T-helper 1 cell (primary cell): Measurements from ENCODE around the gene CNPY1.
A peak's percentile ranks its signal among the peaks of the same experiment; 100 is the strongest.

Experiments used
- DNase-seq, 5 donors: peaks; one replicate each; pipeline ENCODE4 v3.0.0-alpha.2; 2012 to 2020

Gene CNPY1

DNA sequence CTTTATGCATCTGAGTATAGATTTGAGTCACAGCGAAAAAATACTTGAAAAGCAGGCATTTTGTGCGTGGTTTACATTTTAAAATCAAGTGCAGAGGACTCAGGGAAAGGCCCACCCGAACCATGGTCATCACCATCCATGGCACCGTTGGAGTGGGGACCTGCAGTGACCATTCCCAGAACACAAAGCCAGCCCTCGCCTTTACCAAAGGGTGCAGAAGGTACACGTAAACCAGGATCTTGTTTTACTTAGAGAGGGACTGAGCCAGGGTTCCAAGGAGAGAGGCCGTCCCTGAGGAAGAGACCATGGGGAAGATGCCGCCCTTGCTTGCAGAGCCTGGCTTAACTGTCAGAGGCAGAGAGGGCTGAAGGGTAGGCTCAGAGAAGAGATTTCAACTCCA is 12.0 kb upstream of the CNPY1 start:
- DNase-seq, result no peak

DNA sequence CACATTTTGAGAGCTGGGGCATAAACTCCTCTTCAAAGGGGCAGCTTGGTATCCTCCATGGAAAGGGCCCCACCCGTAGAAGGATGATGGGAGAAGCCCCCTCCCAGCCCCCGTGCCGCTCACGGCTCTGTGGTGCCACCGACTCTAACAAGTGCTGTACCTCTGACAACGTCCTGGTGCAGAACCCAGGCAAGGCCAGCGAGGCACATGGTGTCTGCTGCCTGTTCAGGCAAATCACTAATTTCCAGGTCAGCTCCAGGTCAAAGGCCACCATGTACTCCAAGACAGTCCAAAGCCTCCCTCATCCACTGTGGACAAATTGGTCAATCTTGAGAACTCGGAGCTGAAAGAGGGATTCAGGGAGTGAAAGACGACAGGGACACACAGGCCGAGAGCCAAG is 11.4 kb upstream of the CNPY1 start:
- DNase-seq, result no peak

DNA sequence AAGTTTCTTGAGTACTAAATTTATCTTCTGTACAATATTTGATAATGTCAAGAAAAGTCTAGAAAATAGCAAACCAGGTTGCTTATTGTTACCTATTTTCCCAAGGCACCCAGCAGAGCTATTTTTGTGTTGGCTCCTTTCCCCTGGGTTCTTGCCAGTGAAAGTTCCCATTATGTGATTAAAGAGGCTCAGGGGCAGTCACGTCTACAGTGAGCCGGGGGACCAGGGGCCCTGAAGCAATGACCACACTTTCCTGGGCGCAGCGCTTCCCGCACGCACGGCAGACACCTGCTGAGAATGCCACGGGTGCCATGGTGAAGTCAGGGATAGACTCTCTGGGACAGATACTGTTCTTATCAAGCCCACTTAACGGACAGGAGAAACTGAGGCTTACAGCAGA is 10.4 kb upstream of the CNPY1 start:
- no peak for DNase-seq

DNA sequence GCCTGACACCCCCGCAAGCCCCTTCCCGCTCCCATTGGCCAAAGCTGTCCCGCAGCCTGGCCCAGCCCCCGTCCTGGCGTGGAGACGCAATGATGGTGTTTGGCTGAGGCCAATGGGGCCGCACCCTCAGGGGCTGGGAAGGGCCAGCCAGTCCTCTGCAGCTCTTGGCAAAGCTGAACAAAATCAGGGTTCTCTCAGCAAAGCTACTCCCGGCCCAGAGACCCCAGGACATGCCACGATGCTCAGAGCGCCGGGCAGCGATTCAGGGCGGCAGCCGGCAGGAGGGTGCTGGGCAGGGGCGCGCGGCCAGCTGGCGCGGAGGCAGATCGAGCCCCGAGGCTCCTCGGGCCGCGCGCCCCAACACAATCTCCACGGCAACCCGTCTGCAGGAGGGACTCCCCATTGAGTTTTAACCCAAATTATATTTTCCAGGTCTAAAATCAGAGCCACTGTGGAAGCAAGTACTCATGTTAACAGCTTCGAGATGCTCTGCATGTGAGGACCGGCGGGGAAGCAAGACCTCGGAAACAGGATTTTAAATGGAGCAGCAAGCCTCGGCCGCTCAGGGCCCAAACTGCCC is 8.8 kb upstream of the CNPY1 start:
- no peak for DNase-seq

DNA sequence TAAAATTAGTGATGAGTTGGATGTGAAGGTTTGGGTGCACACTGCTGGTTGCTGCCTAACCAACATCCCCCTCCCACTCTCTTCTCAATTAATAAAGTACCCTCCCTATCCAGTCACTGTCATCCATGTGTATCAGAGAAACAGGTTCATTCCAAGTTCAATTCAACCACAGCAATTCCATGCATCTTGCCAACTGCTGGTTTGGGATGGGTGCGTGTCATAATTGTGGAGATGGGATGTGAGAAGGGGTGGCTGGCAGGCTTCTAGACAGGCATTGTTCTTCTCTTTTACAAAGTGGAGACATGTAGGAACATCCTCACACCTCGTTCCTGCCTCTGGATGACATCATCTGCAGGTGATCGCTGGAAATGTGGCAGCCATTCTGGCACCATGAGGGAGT is 7.5 kb upstream of the CNPY1 start:
- no peak for DNase-seq

DNA sequence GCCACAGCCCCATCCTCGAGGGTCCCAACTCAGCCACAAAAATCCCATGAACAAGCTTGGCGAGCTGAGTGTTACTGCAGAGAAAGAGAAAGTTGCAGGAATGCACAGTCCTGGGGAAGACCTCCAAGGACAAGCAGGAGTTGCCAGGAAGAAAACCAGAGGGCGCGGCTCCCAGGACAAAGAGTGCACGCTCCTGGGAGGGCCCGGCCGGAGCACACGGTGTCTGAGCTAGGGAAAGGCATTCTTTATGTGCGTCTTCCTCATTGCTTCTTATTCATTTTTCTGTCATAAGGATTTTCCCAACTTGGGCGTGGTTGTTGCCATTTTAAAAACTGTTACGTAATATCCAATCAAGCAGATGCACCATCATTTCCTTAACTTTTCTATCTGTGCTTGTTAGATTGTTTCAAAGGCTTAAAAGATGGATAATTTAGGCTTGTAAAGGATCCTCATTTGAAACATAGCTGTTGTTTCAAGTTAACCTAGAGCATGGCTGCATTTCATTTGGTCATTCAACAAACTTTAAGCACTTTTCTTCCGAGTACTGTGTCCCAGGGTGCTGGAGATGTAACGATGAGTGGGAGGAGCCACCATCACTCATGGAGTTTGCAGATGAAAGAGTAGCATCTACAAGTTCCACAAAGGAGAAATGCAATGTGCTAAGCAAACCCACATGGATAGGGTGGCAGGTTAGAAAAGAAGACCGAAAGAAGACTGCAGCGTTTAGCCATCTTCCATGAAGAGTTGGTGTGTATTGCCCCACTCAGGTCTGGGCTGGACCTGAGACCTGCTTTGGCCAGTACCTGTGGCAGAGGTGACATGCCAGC is 5.6 kb upstream of the CNPY1 start:
- DNase-seq, result no peak

DNA sequence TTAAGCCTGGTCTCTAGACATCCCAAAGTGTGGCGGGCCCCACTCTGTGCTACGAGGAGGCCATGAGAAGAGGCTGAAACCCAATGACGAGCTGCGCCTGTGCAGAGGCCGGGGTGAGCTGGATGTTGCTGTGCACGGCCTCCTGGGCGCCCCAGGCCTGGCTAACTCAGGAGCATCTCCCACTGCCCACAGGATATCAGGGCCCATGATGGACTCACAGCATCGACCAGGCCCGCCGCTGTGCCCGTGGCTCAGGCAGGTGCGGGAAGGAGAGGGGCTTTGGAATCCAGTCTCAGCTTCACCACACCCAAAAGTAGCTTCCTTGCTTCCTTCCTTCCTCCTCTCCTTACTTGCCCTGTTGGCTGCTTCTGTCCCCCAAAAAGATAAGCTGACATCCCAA is 4.6 kb upstream of the CNPY1 start:
- DNase-seq, result no peak

DNA sequence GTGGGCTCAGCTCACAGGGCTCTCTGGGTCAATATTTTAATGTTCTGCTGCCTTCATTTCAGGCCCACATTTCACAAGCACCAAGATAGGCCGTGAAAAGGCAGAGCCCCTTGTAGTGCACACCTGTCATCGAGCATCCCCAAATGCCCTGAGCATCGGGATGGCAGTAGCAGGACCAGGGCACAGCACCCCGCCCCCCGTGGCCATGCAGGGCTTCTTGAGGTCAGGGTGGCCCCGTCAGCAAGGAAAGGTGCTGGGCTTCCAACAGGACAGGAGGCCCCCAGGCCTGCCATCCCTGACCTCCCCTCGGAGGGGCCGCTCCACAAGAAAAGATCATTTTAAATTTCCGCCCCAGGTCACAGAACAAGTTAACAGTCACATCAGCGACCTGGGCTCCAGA is 2.9 kb upstream of the CNPY1 start:
- DNase-seq, result no peak

DNA sequence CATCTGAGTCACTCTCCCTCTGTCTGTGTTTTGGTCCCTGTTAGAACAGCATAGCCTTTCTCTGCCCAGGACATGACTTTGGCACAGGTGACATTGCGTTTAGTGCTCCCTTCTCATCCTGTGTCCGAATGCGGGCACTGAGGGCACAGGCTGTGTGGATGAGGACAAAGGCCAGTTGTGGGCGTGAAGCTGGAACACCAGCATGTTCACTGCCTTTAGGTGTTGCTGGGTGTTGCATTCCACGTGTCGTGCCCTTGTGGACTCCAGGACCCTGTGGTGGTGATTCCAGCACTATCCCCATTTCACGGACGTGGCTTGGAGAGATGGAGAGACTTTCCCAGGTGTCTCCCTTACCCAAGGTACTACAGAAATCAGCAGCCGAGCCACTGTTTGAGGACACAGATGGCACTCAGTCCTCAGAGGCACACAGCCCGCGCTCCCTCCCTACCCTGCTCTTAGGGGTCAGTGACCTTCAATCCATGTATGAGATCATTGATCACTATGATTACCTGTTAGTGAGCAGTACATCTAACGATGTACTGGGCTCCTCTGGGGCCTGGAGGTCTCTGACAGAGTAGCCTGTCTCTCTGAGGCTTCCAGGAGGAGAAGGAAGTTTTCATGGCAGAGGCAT is 917 bp upstream of the CNPY1 start:
- DNase-seq, result no peak

DNA sequence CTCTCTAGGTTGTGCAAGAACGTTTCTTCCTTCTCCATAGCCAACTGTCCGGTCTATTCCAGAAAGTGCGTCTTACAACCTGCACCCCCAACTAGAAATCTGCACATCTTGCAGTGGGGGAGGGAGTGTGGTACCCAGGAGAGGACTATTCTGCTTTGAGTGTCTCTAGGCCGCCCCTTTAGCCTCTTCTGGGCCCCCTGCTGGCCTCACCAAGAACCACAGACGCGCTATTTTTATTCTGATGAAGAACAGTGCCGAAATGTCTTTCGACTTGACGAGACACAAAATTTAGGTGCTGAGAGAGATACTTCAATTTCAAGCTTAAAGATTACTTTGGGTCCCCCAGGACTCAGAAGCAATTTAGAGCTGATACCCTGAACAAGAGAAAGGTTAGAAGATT is 1.0 kb downstream of the CNPY1 start:
- no peak for DNase-seq

DNA sequence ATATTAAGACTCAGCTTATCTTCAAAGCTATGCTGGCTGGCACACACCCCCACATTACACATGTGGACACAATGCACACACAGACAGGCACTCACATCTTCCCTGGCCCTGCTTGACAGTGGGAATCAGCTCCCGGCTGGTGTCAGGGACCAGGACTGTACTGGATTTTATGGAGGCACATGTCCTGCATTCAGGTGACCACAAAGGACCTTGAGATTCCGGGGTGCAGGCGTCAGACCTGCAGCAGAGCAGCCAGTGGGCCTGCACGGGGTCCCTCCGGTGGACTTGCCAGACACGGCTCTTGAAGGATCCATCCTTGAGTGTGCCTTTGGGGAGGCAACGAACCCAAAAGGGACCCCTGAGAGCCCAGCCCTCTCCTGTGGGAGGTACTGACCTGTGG is 1.9 kb downstream of the CNPY1 start:
- DNase-seq, result no peak

DNA sequence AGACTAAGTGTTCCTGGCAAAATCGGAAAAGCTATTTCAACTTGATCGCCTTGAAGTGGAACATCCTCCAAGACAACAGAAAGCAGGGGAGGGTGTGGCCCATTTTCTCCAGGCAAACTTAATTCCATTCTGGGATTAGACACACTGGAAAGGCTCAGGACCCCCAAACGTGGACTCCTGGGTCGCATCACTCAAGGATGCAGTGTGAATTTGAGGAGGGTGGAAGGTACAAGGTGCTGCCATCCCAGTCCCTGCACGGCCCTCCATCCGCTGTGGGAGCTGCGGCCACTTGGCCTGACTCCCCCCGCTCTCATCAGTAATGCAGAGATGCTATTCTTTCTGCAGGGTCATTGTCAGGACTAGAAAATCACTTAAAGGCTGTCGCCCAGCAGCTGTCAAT is 2.4 kb downstream of the CNPY1 start:
- DNase-seq, result no peak

DNA sequence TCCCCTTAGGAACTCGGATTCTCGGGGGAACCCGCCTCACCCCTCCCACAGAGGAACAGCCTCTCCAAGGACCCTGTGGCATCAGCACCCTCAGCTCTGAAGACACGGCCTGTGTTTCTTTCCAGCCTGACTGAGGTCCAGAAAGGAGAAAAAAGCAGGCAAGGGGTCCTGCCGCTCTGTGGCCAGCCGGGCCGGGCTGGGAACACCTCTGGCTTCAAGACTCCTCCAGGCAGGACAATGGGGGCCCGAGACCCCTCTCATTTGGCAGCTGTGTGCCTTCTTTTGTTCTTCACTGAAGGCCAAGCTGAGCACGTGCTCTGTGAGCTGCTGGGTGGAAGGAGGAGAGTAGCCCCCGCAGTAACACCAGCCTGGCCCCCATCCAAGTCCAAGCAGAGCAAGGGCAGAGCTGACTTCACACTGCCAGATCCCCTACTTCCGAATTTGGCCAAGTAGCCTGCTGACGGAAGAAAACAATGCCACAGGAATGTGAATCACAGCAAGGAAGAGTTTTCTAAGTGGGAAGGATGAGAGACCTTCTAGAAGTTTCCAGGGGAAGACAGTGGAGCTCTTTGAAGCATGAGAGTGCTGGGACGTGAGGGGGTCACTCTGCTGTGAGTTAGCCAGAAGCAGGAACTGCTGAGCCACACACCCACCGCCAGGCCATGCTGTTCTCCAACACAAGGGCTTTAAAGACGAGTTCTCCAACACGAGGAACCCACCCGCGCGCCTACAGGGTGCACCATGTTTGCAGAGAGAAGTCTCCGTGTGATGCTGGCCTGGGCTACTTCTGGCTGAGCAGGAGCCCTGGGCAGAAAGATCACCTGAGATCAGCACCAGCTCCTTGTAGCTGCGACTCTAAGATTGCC is 3.1 kb downstream of the CNPY1 start:
- no peak for DNase-seq

DNA sequence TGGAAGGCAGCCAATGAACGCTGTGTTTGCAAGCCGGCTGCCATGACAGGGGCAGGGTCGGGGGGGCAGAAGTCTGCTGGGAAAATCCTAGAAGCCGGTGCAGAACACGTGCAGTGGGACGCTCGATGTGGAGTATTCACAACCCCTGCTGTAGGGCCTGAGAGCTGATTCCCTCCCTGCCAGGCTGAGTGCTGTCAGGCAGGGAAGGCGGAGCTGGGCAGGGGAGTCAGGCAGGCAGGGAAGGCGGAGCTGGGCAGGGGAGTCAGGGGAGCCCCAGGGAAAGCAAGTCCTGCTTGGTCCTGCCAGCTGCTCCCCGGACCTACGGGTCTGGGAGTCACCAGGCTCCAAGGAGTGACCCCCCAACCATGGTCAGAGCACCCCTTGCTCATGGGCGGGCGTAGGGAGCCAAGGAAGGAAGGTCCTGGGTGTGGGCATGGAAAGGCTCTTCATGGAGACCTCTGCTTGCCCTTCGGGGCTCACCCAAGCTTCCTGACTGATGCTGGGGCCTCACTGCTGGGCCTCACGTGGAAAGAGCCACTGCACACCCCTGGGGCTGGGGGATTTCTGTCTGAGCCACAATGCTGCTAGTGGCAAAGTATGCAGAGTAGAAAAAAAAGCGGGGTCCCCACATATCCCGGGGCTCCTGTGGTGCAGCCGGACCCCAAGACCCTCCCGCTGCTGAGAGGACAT is 4.2 kb downstream of the CNPY1 start:
- no peak for DNase-seq

DNA sequence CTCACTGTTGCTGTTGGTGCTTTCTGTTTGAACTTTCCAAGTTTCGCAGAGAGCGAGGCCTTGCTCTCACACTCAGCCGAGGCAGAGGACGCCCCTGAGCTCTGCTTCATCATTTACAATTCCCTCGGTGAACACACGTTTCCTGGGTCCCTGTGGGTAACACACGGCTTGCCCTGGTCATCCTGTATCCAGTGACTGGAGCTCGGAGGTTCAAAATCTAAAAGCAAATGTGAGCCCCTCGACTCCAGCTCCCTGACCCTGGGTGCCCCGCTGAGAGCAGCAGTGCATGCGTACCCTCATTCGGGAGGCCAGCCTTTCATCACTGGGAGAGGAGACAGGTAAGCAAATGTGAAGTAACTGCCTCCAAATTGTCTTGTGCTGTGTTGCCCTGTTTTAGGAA is 5.8 kb downstream of the CNPY1 start:
- no peak for DNase-seq

DNA sequence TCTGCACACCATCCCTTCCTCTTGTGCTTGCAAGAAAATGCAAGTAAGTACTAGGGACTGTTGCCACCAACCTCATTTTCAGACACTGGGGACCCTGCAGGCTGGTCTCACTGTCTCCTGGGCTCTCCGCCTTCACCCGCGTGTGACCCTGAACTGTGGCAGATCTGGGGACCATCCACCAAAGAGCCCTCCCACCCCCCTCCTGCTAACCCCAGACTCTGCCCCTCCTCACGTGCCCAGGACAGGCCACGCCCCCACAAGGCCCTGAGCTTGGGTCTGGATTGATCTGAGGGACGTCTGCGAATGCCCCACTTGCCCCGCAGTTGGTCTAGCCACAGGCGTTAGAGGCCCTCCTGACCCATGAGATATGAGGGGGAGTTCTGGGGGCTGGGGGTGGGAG is 8.1 kb downstream of the CNPY1 start:
- DNase-seq, result no peak

DNA sequence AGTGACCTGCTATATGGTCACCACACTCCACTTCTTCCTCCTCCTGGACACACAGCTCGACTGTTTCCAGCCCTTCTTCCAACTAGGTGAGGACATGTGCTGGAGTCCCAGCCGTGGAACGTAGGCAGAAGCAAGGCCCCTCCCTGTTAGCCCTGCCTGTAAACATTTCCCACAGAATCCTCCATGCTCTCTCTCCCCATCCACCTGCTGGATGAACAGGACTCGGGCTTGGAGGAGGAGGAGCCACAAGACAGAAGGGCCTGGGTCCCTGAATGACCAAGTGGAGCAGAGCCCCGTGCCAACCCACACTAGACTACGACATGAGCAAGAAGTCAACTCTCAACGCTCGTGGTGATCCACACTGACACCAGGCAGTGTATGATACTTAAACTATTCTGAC is 9.9 kb downstream of the CNPY1 start:
- no peak for DNase-seq

DNA sequence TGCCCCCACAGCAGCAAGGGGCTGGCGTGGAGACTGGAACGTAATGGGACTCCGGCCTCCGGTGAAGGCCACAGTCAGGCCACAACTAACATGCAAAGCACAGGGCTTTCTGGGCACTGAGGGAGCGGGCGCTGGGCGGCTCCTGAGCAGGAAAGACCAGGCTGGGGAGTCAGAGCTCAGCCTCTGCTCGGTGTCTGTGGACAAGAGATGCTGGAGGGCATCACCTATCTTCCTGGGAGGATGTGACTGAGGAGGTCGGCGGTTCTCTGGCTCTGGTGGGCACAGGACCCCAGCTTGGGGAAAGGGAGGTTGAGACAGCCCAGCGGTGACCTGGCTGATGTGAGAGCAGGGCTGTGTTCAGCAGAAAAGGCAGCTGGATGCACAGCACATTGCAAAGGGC is 11.7 kb downstream of the CNPY1 start:
- DNase-seq, result no peak

DNA sequence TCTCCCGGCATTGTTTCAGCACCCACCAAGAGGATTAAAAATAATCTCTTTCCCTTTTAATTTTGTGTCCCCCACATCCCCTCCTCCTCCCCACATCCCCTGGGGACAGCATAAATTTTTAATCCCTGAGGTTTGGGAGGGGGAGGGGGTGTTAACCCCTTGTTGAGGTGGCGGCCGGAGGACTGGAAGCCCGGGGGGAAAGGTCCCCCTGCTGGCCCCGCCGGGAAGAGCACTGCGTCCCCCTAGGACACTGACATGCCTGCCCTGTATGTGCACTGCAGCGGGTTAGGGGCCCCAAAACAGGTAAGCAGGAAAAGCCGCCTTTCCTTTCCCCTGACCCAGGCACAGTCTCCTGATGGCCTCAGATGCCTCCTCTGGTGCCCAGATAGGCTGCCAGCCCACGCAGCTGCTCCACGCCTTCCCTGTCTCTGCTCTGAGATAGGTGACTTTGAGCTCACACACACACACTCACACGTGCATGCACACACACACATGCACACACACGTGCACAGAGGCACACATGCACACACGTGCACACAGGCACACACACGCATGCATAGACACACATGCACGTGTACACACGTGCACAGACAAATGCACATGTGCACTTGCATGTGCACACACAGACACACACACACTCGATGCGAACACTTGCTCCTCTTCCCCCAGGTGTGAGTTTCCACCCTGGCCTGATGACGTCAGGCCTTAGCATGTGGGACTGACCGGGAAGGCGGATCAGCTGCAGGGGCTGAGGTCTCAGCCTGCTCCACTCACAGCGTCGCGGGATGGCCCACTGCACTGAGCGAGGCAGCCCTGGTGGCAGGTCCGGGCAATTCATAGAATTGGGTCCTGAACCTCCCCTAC is 12.3 kb downstream of the CNPY1 start:
- DNase-seq, result peak in 1 of 5 donors; percentile 10

DNA sequence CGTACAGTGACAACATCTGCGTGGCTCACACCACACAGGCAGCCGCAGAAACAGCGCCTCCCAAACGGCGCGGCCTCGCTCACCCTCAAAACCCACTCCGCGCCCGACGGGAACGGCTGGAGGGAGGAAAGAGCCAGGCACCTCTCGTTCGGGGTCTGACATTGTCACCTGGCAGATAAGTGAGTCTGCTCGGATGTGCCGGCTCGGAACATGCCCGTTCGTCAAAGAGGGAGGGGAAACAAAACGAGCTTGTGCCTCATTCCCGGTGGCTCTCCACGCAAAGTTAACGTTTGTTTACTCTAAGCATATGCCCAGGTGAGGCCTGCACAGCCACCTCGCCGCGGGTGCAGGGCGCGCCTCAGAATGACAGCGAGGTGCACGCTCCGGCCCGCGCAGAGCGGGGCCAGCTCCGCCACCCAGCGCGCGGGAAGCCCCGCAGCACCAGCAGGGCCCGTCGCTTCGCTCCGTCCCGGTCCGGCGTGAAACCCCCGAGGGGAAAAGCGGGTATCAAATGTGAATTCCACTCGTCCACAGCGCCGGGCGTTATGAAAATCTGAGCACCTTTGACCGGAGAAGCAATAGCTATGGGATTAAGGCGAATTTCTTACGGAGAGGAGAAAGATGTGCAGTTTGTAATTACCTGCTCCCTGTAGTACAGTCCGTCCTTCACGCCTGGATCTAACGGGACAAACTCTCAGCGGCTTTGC is 13.1 kb downstream of the CNPY1 start:
- DNase-seq, result no peak

DNA sequence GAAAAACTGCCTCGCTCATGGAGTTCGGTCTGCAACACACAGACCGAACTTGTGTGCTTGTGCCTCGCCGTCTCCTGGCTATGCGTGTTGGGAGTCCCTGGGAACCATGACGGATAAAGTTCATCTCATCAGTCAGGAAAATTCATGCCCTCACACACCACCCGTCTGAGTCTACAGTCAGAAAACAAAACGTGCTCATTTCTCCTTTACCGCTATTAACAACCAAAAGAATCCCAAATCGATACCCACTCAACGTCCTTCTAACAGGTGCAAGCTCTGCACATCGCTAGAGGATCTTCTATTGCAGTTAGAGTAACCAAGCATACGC is 13.6 kb downstream of the CNPY1 start:
- no peak for DNase-seq
